KMS-11 (cell line): ENCODE measurements around the gene PRR23A.
A peak's percentile ranks its signal among the peaks of the same experiment; 100 is the strongest.

Experiments used
- H2AFZ ChIP-seq: fragments of 200-600 bp; sonication (generic); 2 replicates; pipeline ENCODE4 v1.6.1; 2016; ENCODE audit warnings: antibody characterized with exemption, mixed run types, low read depth
- H3K27ac ChIP-seq: fragments of 200-600 bp; sonication (generic); 2 replicates; pipeline ENCODE4 v1.6.1; 2016; ENCODE audit warnings: mild to moderate bottlenecking, mixed run types
- H3K27me3 ChIP-seq: fragments of 200-600 bp; sonication (generic); 2 replicates; pipeline ENCODE4 v1.6.1; 2017; ENCODE audit warnings: mild to moderate bottlenecking, low read depth, mixed run types, moderate library complexity; ENCODE audit not compliant: insufficient read depth
- H3K36me3 ChIP-seq: fragments of 200-600 bp; sonication (generic); 2 replicates; pipeline ENCODE4 v1.6.1; 2017; ENCODE audit warnings: mild to moderate bottlenecking, mixed run types; ENCODE audit not compliant: insufficient read depth
- H3K4me1 ChIP-seq: fragments of 200-600 bp; sonication (generic); 2 replicates; pipeline ENCODE4 v1.6.1; 2016; ENCODE audit warnings: mild to moderate bottlenecking, low read depth, mixed run types; ENCODE audit not compliant: poor library complexity, severe bottlenecking
- H3K4me2 ChIP-seq: fragments of 200-600 bp; sonication (generic); 2 replicates; pipeline ENCODE4 v1.7.0; 2016; ENCODE audit warnings: mild to moderate bottlenecking, mixed run types
- H3K4me3 ChIP-seq: fragments of 200-600 bp; sonication (generic); IDR thresholded peaks from 2 replicates; pipeline ENCODE4 v1.6.1; 2017; ENCODE audit warnings: low read depth, low read length, mixed read lengths; ENCODE audit not compliant: insufficient read depth
- H3K79me2 ChIP-seq: fragments of 200-600 bp; sonication (generic); 2 replicates; pipeline ENCODE4 v1.6.1; 2016; ENCODE audit warnings: low read depth, mixed run types; ENCODE audit not compliant: insufficient read depth
- H3K9ac ChIP-seq: fragments of 200-600 bp; sonication (generic); 2 replicates; pipeline ENCODE4 v1.6.1; 2016; ENCODE audit warnings: mild to moderate bottlenecking, mixed run types
- H4K20me1 ChIP-seq: fragments of 200-600 bp; sonication (generic); 2 replicates; pipeline ENCODE4 v1.6.1; 2016; ENCODE audit warnings: mild to moderate bottlenecking, mixed run types; ENCODE audit not compliant: insufficient read depth
- CTCF ChIP-seq: fragments of 200-600 bp; sonication (generic); conservative IDR thresholded peaks from 2 replicates; pipeline ENCODE4 v1.6.1; 2017; ENCODE audit warnings: low read depth, mild to moderate bottlenecking, antibody characterized with exemption, low read length, moderate library complexity, mixed read lengths

The PRR23A gene

GRCh38 chr3:139020036-139020867, 14.2 kb upstream of the PRR23A start:
- no peaks in the 10 kb centered on the region for H3K79me2 ChIP-seq
- peaks cover 25% of the 10 kb centered on the region for H3K4me1 ChIP-seq
- no peak overlapping the region for H3K9ac ChIP-seq
- no peak overlapping the region for H3K4me3 ChIP-seq
- no peak for TF ChIP-seq CTCF
- no peaks in the 10 kb centered on the region for H4K20me1 ChIP-seq
- no peaks in the 10 kb centered on the region for H3K27me3 ChIP-seq
- H3K36me3 ChIP-seq, result no peaks in the 10 kb centered on the region
- no peak overlapping the region for H3K27ac ChIP-seq
- H3K4me2 ChIP-seq, result no peak overlapping the region
- H2AFZ ChIP-seq, result no peak overlapping the region

GRCh38 chr3:139016430-139017048, 10.5 kb upstream of the PRR23A start:
- peak overlapping the region; percentile 86 for H3K27ac ChIP-seq
- peak overlapping the region; percentile 84 for H3K4me2 ChIP-seq
- H3K27me3 ChIP-seq, result no peaks in the 10 kb centered on the region
- no peaks in the 10 kb centered on the region for H3K36me3 ChIP-seq
- no peak for TF ChIP-seq CTCF
- peak overlapping the region; percentile 29; the same call in 1 of the 2 replicates for H2AFZ ChIP-seq
- H3K4me1 ChIP-seq, result peaks cover 41% of the 10 kb centered on the region
- H4K20me1 ChIP-seq, result no peaks in the 10 kb centered on the region
- H3K4me3 ChIP-seq, result no peak overlapping the region
- peak overlapping the region; percentile 41; the same call in 1 of the 2 replicates for H3K9ac ChIP-seq
- H3K79me2 ChIP-seq, result no peaks in the 10 kb centered on the region

- no peak overlapping the region for H3K4me2 ChIP-seq
- TF ChIP-seq CTCF, result no peak
- no peaks in the 10 kb centered on the region for H4K20me1 ChIP-seq
- no peaks in the 10 kb centered on the region for H3K79me2 ChIP-seq
- H3K4me3 ChIP-seq, result no peak overlapping the region
- no peaks in the 10 kb centered on the region for H3K36me3 ChIP-seq
- H2AFZ ChIP-seq, result no peak overlapping the region
- H3K27ac ChIP-seq, result no peak overlapping the region
- no peaks in the 10 kb centered on the region for H3K27me3 ChIP-seq
- no peak overlapping the region for H3K9ac ChIP-seq
- no peaks in the 10 kb centered on the region for H3K4me1 ChIP-seq
Measured at GRCh38 chr3:139005356-139005993, 593 bp downstream of the PRR23A start.

- H3K4me3 ChIP-seq, result no peak overlapping the region
- H2AFZ ChIP-seq, result no peak overlapping the region
- H3K4me2 ChIP-seq, result no peak overlapping the region
- no peaks in the 10 kb centered on the region for H3K27me3 ChIP-seq
- H3K36me3 ChIP-seq, result no peaks in the 10 kb centered on the region
- H3K27ac ChIP-seq, result no peak overlapping the region
- no peaks in the 10 kb centered on the region for H4K20me1 ChIP-seq
- H3K9ac ChIP-seq, result no peak overlapping the region
- no peaks in the 10 kb centered on the region for H3K79me2 ChIP-seq
- no peak for TF ChIP-seq CTCF
- no peaks in the 10 kb centered on the region for H3K4me1 ChIP-seq
Measured at GRCh38 chr3:138995706-138996105, 10.4 kb downstream of the PRR23A start.
